ENCODE results near the gene IRAG1.

The IRAG1 gene

DNA sequence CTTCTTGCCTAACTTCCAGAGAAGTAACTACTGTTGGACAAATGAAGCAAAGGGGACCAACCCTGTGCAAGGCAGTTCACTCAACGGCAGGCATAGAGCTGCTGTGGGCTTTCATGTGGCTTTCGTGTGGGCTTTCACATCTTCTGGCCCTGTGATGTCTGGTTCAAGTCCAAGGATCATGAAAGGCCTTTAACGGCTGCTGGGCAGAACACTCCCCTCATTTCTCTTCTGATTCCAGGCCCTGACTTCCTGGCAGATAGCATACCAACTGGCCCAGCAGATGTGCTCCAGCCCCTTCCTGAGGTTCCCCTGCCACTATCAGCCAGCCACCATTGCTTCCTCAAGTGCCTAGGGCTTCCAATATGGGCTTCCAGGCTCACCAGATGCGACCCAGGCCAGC lies 28.8 kb upstream of the IRAG1 start:
- Histone ChIP-seq H3K9ac (ENCODE audit: low read length) (no peak overlapping the region), H3K36me3 (ENCODE audit: control insufficient read depth, insufficient read depth, low read length) (no peaks in the 10 kb centered on the region), H3K4me1 (ENCODE audit: control insufficient read depth, insufficient read depth, low read length) (peaks cover 2% of the 10 kb centered on the region), H3K27me3 (ENCODE audit: control insufficient read depth, insufficient read depth, low read length) (no peaks in the 10 kb centered on the region), H3K27ac (ENCODE audit: low read depth, low read length) (no peak overlapping the region), H3K4me3 (ENCODE audit: low read length) (no peak overlapping the region)

DNA sequence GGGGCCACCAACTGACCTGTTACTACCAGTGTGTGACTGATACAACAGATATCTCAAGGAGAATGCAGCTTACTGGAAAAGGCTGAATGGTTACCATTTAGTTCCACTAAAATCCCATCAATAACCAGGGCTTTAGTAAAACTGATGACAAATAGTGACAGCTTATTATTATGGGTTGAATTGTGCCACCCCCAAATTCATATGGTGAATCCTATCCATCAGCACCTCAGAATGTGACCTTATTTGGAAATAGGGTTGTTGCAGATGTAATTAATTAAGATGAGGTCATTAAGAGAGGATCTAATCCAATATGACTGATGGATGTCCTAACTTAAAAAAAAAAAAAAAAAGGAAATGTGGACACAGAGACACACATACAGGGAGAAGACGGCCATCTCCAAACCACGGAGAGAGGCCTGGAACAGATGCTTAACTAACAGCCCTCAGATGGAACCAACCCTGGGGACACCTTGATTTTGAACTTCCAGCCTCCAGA lies 27.4 kb upstream of the IRAG1 start:
- Histone ChIP-seq H3K9ac (ENCODE audit: low read length) (no peak overlapping the region), H3K36me3 (ENCODE audit: control insufficient read depth, insufficient read depth, low read length) (no peaks in the 10 kb centered on the region)

DNA sequence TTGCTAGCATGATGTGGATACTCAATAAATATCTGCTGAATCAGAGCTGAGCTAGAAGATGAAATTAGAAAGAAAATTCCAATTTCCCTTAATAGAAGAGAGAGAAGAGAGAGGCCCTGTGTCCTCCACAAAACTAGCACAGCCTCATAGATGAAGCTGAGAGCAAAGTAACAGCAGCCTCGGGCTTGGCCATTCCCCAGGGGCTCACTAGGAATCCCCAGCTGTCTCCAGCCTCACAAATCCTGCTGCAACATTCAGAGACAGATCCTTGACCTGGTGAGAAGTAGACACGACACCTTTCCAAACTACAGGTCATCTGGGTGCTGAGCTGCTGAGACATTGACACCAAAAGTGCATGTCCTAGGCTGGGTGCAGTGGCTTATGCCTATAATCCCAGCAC lies 26.1 kb upstream of the IRAG1 start:
- Histone ChIP-seq H3K4me3 (ENCODE audit: low read length) (no peak overlapping the region), H3K4me1 (ENCODE audit: control insufficient read depth, insufficient read depth, low read length) (no peaks in the 10 kb centered on the region), H3K27ac (ENCODE audit: low read depth, low read length) (no peak overlapping the region), H3K9ac (ENCODE audit: low read length) (no peak overlapping the region), H3K27me3 (ENCODE audit: control insufficient read depth, insufficient read depth, low read length) (peaks cover 3% of the 10 kb centered on the region), H3K36me3 (ENCODE audit: control insufficient read depth, insufficient read depth, low read length) (no peaks in the 10 kb centered on the region)

More for the DNA sequence above, 27.4 kb upstream of the IRAG1 start:
- peaks cover 3% of the 10 kb centered on the region for H3K27me3 ChIP-seq (ENCODE audit: control insufficient read depth, insufficient read depth, low read length)
- H3K4me1 ChIP-seq (ENCODE audit: control insufficient read depth, insufficient read depth, low read length), result no peaks in the 10 kb centered on the region
- H3K27ac ChIP-seq (ENCODE audit: low read depth, low read length), result no peak overlapping the region
- no peak overlapping the region for H3K4me3 ChIP-seq (ENCODE audit: low read length)

DNA sequence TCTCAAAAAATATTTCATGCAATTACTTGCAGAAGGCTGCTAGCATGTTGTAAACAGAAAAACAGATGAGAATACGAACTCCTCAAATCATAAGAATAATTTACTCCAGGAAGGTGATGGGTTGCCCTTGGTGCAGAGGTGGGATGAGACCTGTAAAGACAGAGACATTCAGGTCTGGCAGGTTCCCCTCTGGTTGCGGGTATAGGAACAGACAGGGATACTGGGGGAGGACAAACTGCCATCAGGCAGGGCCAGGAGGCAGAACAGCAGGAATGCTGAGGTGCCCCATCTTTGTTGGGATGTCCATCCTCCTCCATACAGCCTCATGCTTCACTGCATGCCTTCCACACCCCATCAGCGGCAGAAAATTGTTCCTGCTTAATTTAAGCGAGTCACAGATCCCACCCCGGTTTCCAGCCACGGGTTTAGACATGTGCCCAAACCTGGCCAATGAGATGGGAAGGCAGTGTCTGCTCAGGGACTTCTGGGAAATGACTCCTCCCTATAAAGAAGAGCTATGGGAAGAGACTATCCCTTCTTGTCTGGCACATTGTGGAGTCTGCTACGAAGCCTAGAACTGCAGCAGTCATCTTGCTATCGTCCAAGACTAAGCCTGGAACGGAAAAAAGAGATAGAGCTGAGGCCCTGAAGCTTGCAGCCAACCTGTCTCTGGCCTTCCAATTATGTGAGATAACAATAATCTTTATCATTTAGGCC lies 23.1 kb upstream of the IRAG1 start:
- Histone ChIP-seq H3K9ac (ENCODE audit: low read length) (no peak overlapping the region), H3K4me3 (ENCODE audit: low read length) (no peak overlapping the region), H3K27ac (ENCODE audit: low read depth, low read length) (no peak overlapping the region), H3K27me3 (ENCODE audit: control insufficient read depth, insufficient read depth, low read length) (peaks cover 3% of the 10 kb centered on the region), H3K36me3 (ENCODE audit: control insufficient read depth, insufficient read depth, low read length) (no peaks in the 10 kb centered on the region), H3K4me1 (ENCODE audit: control insufficient read depth, insufficient read depth, low read length) (peaks cover 4% of the 10 kb centered on the region)

DNA sequence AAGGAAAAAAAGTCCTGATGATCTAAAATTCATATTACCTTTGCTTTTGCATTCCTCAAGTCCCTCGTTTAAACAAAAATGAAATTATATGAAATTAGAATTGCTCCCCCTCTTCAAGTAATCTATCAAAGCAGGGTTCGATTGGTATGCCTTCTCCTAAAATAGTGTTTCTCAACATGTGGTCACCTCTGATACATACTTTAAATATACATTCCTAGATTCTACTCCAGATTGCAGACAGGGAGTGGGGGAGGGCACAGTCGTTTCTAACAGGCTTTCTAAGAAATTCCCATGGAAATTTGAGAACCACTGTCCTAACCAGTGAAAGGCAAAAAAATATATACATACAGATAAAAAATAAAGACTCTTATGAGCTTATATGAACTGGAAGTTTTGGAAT lies 22.6 kb upstream of the IRAG1 start:
- H3K27ac ChIP-seq (ENCODE audit: low read depth, low read length), result no peak overlapping the region
- H3K4me1 ChIP-seq (ENCODE audit: control insufficient read depth, insufficient read depth, low read length), result peaks cover 4% of the 10 kb centered on the region
- no peak overlapping the region for H3K9ac ChIP-seq (ENCODE audit: low read length)
- no peak overlapping the region for H3K4me3 ChIP-seq (ENCODE audit: low read length)
- H3K36me3 ChIP-seq (ENCODE audit: control insufficient read depth, insufficient read depth, low read length), result no peaks in the 10 kb centered on the region
- peaks cover 3% of the 10 kb centered on the region for H3K27me3 ChIP-seq (ENCODE audit: control insufficient read depth, insufficient read depth, low read length)

DNA sequence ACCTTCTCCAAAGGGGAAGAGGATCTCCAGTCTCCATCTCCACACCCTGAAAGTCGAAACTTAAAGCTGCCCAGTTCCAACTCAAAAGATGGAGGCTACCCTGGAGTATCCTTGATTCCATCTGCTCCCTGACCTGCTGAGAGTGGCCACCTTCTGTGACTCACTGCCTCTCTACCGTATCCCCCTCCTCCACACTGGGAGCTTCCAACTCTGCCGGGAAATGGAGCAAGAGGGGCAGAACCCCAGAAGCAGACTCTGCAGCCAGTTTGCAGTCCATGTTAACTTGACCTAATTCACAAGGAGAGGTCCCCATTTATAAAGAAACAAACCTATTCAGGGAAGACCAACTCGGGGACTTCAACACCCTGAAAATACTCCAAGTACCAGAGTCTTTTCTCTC lies 22.0 kb upstream of the IRAG1 start:
- peaks cover 3% of the 10 kb centered on the region for H3K27me3 ChIP-seq (ENCODE audit: control insufficient read depth, insufficient read depth, low read length)
- H3K36me3 ChIP-seq (ENCODE audit: control insufficient read depth, insufficient read depth, low read length), result no peaks in the 10 kb centered on the region
- H3K4me1 ChIP-seq (ENCODE audit: control insufficient read depth, insufficient read depth, low read length), result peaks cover 4% of the 10 kb centered on the region
- H3K4me3 ChIP-seq (ENCODE audit: low read length), result no peak overlapping the region
- H3K27ac ChIP-seq (ENCODE audit: low read depth, low read length), result no peak overlapping the region
- H3K9ac ChIP-seq (ENCODE audit: low read length), result no peak overlapping the region

DNA sequence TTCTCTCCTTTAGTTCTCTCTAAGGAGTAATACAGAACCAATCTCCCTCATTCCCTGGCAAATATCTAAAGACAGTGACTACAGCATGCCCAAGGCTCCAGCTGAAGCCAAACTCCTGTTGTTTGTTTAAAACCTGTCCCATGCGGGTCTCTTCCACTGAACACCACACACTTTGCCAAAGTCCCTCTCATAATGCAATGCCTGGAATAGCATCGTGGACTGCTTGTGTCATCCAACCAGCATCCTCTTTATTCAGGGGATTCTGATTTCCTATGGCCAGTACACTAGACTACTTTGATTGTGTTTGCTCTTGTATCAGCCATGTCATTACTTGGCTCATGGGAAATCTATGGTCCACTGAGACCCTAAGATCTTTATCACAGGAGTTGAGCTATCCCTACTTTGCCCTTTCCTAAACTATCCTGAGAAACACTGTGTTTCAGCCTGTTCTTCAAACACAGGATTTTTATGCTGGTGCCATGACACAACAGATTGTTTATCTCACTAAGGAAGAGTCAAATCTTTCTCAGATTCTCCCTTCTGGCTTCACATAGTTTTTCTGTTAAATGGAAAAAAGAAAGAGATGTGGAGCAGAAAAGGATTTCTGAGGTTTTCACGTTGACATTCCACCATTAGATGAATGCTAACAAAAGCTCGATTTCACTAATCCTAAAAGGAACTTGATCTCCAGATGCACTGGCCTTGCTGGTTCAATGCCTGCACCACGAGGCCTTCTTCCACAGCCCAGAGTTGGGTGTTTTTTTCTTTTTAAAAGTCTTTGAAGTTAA lies 15.9 kb upstream of the IRAG1 start:
- no peak overlapping the region for H3K27ac ChIP-seq (ENCODE audit: low read depth, low read length)
- H3K27me3 ChIP-seq (ENCODE audit: control insufficient read depth, insufficient read depth, low read length), result no peaks in the 10 kb centered on the region

DNA sequence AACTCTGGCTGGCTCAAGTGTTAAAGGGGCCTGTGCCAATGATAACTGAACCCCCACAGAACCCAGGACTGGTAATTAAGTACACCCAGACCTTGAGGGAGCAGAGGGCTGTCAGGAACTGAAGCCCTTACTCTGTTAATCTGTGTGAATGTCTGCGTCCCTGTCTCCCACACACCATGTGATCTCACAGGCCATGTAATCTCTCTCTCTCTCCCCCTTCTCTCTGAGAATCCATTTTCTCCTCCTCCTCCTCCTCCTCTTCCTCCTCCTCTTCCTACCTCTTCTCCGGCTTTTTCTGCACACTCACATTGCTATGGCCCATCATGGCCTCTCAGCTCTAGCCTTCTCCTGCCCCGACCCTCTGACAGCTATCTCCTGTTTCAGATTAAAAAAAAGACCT lies 14.6 kb upstream of the IRAG1 start:
- Histone ChIP-seq H3K36me3 (ENCODE audit: control insufficient read depth, insufficient read depth, low read length) (no peaks in the 10 kb centered on the region), H3K27ac (ENCODE audit: low read depth, low read length) (no peak overlapping the region), H3K4me3 (ENCODE audit: low read length) (no peak overlapping the region), H3K9ac (ENCODE audit: low read length) (no peak overlapping the region), H3K27me3 (ENCODE audit: control insufficient read depth, insufficient read depth, low read length) (no peaks in the 10 kb centered on the region), H3K4me1 (ENCODE audit: control insufficient read depth, insufficient read depth, low read length) (peaks cover 3% of the 10 kb centered on the region)

More for the DNA sequence above, 15.9 kb upstream of the IRAG1 start:
- no peak overlapping the region for H3K9ac ChIP-seq (ENCODE audit: low read length)
- no peaks in the 10 kb centered on the region for H3K36me3 ChIP-seq (ENCODE audit: control insufficient read depth, insufficient read depth, low read length)
- H3K4me1 ChIP-seq (ENCODE audit: control insufficient read depth, insufficient read depth, low read length), result peaks cover 7% of the 10 kb centered on the region
- H3K4me3 ChIP-seq (ENCODE audit: low read length), result no peak overlapping the region

DNA sequence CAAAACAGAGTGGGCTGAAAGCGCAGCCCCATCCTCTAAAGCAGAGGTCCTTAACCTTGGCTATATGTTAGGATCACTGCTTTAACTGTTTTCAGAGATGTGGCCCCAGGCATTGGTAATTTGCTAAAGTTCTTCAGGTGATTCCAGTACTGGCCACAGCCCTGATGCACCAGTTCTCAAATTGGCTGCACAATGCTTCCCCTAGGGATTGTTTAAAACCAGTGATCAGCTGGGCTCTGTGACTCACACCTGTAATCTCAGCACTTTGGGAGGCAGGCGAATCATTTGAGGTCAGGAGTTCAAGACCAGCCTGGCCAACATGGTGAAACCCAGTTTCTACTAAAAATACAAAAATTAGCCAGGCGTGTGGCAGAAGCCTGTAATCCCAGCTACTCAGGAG lies 8.4 kb upstream of the IRAG1 start:
- Histone ChIP-seq H3K4me3 (ENCODE audit: low read length) (no peak overlapping the region), H3K27ac (ENCODE audit: low read depth, low read length) (no peak overlapping the region), H3K36me3 (ENCODE audit: control insufficient read depth, insufficient read depth, low read length) (no peaks in the 10 kb centered on the region), H3K9ac (ENCODE audit: low read length) (no peak overlapping the region), H3K4me1 (ENCODE audit: control insufficient read depth, insufficient read depth, low read length) (no peaks in the 10 kb centered on the region), H3K27me3 (ENCODE audit: control insufficient read depth, insufficient read depth, low read length) (no peaks in the 10 kb centered on the region)

DNA sequence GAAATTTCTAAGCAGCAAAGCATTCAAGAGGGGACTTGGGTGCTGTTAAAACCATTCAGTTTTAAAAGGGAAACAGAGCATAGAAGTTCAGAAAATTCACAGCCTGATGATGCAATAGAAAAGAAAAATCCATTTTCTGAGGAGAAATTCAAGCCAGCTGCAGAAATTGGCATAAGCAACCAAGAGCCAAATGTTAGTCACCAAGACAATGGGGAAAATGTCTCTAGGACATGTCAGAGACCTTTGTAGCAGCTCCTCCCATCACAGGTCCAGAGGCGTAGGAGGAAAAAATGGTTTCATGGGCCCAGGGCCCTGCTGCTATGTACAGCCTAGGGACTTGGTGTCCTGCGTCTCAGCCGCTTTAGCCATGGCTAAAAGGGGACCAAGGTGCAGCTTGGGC lies 5.5 kb upstream of the IRAG1 start:
- Histone ChIP-seq H3K27me3 (ENCODE audit: control insufficient read depth, insufficient read depth, low read length) (no peaks in the 10 kb centered on the region), H3K36me3 (ENCODE audit: control insufficient read depth, insufficient read depth, low read length) (no peaks in the 10 kb centered on the region), H3K4me1 (ENCODE audit: control insufficient read depth, insufficient read depth, low read length) (peaks cover 10% of the 10 kb centered on the region), H3K9ac (ENCODE audit: low read length) (no peak overlapping the region), H3K4me3 (ENCODE audit: low read length) (no peak overlapping the region), H3K27ac (ENCODE audit: low read depth, low read length) (no peak overlapping the region)

DNA sequence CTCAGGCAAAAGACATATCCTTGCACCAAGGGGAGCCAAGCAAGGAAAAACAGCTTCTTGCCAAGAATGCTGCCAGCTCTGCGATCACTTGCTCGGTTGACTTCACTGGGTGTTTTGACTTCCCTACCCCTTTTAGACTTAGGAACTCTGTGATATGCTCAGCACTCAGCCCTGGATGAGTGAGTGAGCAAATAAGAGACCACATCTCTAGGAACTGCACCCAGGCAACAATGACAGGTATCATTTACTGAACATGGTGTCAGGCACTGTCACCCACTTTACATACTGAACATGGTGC lies 3.7 kb upstream of the IRAG1 start:
- peaks cover 16% of the 10 kb centered on the region for H3K4me1 ChIP-seq (ENCODE audit: control insufficient read depth, insufficient read depth, low read length)
- no peaks in the 10 kb centered on the region for H3K36me3 ChIP-seq (ENCODE audit: control insufficient read depth, insufficient read depth, low read length)
- H3K27me3 ChIP-seq (ENCODE audit: control insufficient read depth, insufficient read depth, low read length), result no peaks in the 10 kb centered on the region

DNA sequence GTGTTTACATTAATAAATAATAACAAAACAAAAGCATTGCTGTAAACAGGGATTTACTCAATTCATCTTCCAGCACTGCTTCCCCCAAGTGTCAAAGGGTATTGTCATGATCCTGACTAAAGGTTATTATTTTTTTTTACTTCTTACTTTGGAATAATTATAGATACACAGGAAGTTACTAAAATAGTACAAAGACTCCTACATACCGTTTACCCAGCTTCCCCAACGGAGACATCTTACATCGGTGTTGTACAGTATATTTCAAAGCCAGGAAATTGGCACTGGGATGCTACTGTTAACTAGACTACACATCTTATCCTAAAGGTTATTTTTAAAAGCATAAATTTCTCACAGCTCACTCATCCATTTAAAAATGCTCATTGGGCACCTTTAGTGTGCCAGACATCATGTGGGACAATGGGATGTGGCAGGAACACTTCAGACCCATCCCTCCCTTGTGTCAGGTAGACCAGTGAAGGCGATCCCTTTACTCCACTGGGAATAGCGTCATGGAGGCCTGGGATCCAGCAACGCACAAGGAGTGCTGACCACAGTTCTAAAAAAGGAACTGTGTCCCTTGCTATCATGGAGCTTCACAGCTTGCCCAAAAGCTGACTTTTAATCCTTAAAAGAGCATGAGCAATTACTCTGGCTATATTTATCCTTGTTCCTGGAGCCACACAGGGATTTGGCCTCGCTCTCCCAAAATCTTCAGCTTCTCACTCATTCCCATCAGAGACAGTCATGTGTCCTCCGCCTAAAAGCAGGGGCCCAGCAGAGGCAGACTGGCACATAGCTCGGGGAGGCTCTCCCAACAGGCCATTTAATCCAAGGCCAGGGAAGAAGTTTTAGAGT lies 3.1 kb upstream of the IRAG1 start:
- Histone ChIP-seq H3K36me3 (ENCODE audit: control insufficient read depth, insufficient read depth, low read length) (no peaks in the 10 kb centered on the region), H3K4me3 (ENCODE audit: low read length) (no peak overlapping the region), H3K9ac (ENCODE audit: low read length) (no peak overlapping the region), H3K27ac (ENCODE audit: low read depth, low read length) (no peak overlapping the region), H3K27me3 (ENCODE audit: control insufficient read depth, insufficient read depth, low read length) (no peaks in the 10 kb centered on the region), H3K4me1 (ENCODE audit: control insufficient read depth, insufficient read depth, low read length) (peaks cover 19% of the 10 kb centered on the region)

More for the DNA sequence above, 3.7 kb upstream of the IRAG1 start:
- Histone ChIP-seq H3K9ac (ENCODE audit: low read length) (no peak overlapping the region), H3K27ac (ENCODE audit: low read depth, low read length) (no peak overlapping the region), H3K4me3 (ENCODE audit: low read length) (no peak overlapping the region)

Data from rectal smooth muscle tissue (tissue), 1 donor.